ENCODE results near the gene MBTD1. TPM values are rescaled to one million over a fixed set of nuclear protein-coding genes. Genes with fewer than 3 reads are reported as not detected.
"Not testable (repeated sequence)": the region's sequence is repeated elsewhere in the genome, so short reads cannot be mapped to it uniquely, and the experiment has no call there.

The MBTD1 gene
- total and polyA plus RNA-seq, 10 of the 15 experiments (the other 5 are each of a cell fraction or from before 2014, with no cell fraction given): 1.3 to 16.7 (median 9.5) TPM

DNA sequence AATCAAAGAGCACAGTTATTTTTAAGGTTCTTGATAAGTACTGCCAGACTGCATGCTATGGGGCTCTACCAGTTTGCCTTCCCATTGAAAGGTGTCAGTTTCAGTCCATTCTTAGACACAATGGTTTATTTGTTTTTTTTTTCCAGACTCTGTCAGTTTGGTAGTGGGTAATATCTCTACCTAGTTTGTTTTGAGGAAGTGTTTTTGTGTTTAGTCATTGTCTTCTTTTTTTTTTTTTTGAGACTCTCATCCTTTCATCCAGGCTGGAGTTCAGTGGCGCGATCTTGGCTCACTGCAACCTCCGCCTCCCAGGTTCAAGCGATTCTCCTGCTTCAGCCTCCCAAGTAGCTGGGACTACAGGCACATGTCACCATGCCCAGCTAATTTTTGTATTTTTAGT lies 4.6 kb upstream of the MBTD1 start:
- not testable (repeated sequence) for BruUV-seq (replicated peaks)
- TF ChIP-seq MLLT1 (IDR thresholded peaks at IDR 0.05) (peak; percentile 95), EP300 (IDR thresholded peaks at IDR 0.05; ENCODE audit: borderline replicate concordance in 1 of 2, control insufficient read depth in 1 of 2, low read depth in 2 of 2, low read length in 2 of 2) (peak in 1 of 2 experiments; percentile 61; a peak in 1 of 4 replicates), IKZF1 (conservative IDR thresholded peaks at IDR 0.05) (peak; percentile 54), BACH1 (IDR thresholded peaks at IDR 0.05; ENCODE audit: borderline replicate concordance) (peak; percentile 31; the same call in 1 of the 2 replicates), MTA2 (IDR thresholded peaks at IDR 0.05; ENCODE audit: low read depth) (peak; percentile 86), IKZF2 (IDR thresholded peaks at IDR 0.05) (peak; percentile 82), DPF2 (IDR thresholded peaks at IDR 0.05) (0 out of 2 replicates have a peak, but pooled peaks have one; percentile 48), SPI1 (IDR thresholded peaks at IDR 0.05; ENCODE audit: borderline replicate concordance, insufficient read depth, low read depth, low read length) (peak; percentile 63; the same call in 1 of the 2 replicates), ZBTB33 (IDR thresholded peaks at IDR 0.05) (peak; percentile 91), BMI1 (IDR thresholded peaks at IDR 0.05; ENCODE audit: borderline replicate concordance) (peak; percentile 24; the same call in 1 of the 2 replicates), MEF2B (IDR thresholded peaks at IDR 0.05; ENCODE audit: partially characterized antibody, poor library complexity, severe bottlenecking) (peak; percentile 62), NBN (IDR thresholded peaks at IDR 0.05) (peak; percentile 93), ATF7 (IDR thresholded peaks at IDR 0.05; ENCODE audit: low read depth) (peak; percentile 81; the same call in 1 of the 2 replicates), ZNF384 (IDR thresholded peaks at IDR 0.05; ENCODE audit: borderline replicate concordance, low read depth, low read length) (peak; percentile 84; the same call in 1 of the 2 replicates), SMARCA5 (IDR thresholded peaks at IDR 0.05) (0 out of 2 replicates have a peak, but pooled peaks have one; percentile 20)
- TF ChIP-seq, protein P1, sequence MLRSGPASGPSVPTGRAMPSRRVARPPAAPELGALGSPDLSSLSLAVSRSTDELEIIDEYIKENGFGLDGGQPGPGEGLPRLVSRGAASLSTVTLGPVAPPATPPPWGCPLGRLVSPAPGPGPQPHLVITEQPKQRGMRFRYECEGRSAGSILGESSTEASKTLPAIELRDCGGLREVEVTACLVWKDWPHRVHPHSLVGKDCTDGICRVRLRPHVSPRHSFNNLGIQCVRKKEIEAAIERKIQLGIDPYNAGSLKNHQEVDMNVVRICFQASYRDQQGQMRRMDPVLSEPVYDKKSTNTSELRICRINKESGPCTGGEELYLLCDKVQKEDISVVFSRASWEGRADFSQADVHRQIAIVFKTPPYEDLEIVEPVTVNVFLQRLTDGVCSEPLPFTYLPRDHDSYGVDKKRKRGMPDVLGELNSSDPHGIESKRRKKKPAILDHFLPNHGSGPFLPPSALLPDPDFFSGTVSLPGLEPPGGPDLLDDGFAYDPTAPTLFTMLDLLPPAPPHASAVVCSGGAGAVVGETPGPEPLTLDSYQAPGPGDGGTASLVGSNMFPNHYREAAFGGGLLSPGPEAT (IDR thresholded peaks at IDR 0.05; ENCODE audit: low read depth): peak; percentile 77
- TF ChIP-seq, protein P2, sequence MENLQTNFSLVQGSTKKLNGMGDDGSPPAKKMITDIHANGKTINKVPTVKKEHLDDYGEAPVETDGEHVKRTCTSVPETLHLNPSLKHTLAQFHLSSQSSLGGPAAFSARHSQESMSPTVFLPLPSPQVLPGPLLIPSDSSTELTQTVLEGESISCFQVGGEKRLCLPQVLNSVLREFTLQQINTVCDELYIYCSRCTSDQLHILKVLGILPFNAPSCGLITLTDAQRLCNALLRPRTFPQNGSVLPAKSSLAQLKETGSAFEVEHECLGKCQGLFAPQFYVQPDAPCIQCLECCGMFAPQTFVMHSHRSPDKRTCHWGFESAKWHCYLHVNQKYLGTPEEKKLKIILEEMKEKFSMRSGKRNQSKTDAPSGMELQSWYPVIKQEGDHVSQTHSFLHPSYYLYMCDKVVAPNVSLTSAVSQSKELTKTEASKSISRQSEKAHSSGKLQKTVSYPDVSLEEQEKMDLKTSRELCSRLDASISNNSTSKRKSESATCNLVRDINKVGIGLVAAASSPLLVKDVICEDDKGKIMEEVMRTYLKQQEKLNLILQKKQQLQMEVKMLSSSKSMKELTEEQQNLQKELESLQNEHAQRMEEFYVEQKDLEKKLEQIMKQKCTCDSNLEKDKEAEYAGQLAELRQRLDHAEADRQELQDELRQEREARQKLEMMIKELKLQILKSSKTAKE (IDR thresholded peaks at IDR 0.05; ENCODE audit: low read depth, poor library complexity, severe bottlenecking): peak; percentile 84

More for the DNA sequence above, 4.6 kb upstream of the MBTD1 start:
- WGBS (ENCODE audit: insufficient coverage, insufficient replicate concordance, low lambda C conversion rate, missing lambda C conversion rate): no CpG with 5 or more reads among the region's 4 CpGs
- H3K9ac ChIP-seq (ENCODE audit: control insufficient read depth, insufficient read depth, low read length); H3K27me3 ChIP-seq (replicated peaks in 1 of 2; ENCODE audit: control insufficient read depth in 2 of 2, insufficient read depth in 2 of 2, low read length in 1 of 2); in situ Hi-C loops (cut with MboI); CTCF ChIA-PET; H4K20me1 ChIP-seq (ENCODE audit: control insufficient read depth, insufficient read depth); H3K9me3 ChIP-seq (replicated peaks; ENCODE audit: control insufficient read depth, insufficient read depth, low read length); FAIRE-seq; H3K4me1 ChIP-seq (ENCODE audit: control insufficient read depth, insufficient read depth, low read length); H3K27ac ChIP-seq (ENCODE audit: control insufficient read depth, insufficient read depth); H3K4me2 ChIP-seq (ENCODE audit: control insufficient read depth, insufficient read depth); H3K4me3 ChIP-seq; H2AFZ ChIP-seq (ENCODE audit: control insufficient read depth, low read depth, low read length): not testable (repeated sequence)
- intact Hi-C loops (cut with micrococcal nuclease; ENCODE audit: unreplicated experiment): loop anchor here (5.0 kb wide), 1 partner anchor 97 kb away; the partner anchor contains the start of gene NME2
- ChIA-PET RAD21 (ENCODE audit: unreplicated experiment) (interaction anchor here (1.0 to 1.2 kb wide), 2 partner anchors 10 to 111 kb away, joined by 3 to 4 read pairs; partner anchors contain the start of gene NME1), SMC1A (ENCODE audit: uncharacterized antibody, unreplicated experiment) (interaction anchor here (1.2 kb wide), 1 partner anchor 12 kb away, joined by 3 read pairs; no protein-coding TSS in a partner anchor), POLR2A (interaction anchor here (0.7 kb wide), 2 partner anchors 208 to 762 kb away, joined by 3 to 4 read pairs; no protein-coding TSS in a partner anchor)
- ATAC-seq (peak; percentile 20), DNase-seq (ENCODE audit: low read depth, low spot score) (peak; percentile 37)
- Histone ChIP-seq H3K79me2 (ENCODE audit: control insufficient read depth, insufficient read depth, low read length) (peaks cover 54% of the 10 kb centered on the region), H3K36me3 (ENCODE audit: control insufficient read depth in 2 of 2, insufficient read depth in 2 of 2, low read length in 1 of 2) (peaks cover 2 to 14% of the 10 kb centered on the region in 2 experiments)

Data from GM12878 (cell line).